ENCODE data around the gene C16orf89. TPM values are rescaled to one million over a fixed set of nuclear protein-coding genes. Genes with fewer than 3 reads are reported as not detected.

The C16orf89 gene
- total RNA-seq, 1 donor from 2014 or later: 201 TPM

DNA sequence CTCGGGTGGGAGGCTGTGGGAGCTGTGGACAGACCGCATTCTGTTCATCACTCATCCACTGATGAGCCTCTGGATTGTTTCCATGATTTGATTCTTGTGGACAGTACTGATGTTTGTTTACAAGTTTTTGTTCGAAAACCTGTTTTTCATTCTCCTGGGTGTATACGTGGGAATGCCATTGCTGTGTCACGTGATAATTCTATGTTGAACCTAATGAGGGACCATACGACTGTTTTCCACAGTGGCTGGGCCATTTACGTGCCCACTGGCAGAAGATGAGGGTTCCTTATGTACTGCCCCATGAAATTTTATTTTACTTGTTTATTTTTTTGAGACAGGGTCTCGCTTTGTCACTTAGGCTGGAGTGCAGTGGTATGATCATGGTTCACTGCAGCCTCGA lies 3.3 kb upstream of the C16orf89 start:
- no peaks in the 10 kb centered on the region for H3K27me3 ChIP-seq
- H3K9me3 ChIP-seq: no peaks in the 10 kb centered on the region
- H3K36me3 ChIP-seq: peaks cover 2% of the 10 kb centered on the region
- H3K27ac ChIP-seq: no peak overlapping the region
- DNase-seq: no peak
- no peak overlapping the region for H3K4me3 ChIP-seq
- no peak for ATAC-seq
- TF ChIP-seq, protein P1, sequence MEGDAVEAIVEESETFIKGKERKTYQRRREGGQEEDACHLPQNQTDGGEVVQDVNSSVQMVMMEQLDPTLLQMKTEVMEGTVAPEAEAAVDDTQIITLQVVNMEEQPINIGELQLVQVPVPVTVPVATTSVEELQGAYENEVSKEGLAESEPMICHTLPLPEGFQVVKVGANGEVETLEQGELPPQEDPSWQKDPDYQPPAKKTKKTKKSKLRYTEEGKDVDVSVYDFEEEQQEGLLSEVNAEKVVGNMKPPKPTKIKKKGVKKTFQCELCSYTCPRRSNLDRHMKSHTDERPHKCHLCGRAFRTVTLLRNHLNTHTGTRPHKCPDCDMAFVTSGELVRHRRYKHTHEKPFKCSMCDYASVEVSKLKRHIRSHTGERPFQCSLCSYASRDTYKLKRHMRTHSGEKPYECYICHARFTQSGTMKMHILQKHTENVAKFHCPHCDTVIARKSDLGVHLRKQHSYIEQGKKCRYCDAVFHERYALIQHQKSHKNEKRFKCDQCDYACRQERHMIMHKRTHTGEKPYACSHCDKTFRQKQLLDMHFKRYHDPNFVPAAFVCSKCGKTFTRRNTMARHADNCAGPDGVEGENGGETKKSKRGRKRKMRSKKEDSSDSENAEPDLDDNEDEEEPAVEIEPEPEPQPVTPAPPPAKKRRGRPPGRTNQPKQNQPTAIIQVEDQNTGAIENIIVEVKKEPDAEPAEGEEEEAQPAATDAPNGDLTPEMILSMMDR (IDR thresholded peaks at IDR 0.05): no peak
- H3K4me1 ChIP-seq: peaks cover 14% of the 10 kb centered on the region
- intact Hi-C loops (cut with DNase I): no loop called here

DNA sequence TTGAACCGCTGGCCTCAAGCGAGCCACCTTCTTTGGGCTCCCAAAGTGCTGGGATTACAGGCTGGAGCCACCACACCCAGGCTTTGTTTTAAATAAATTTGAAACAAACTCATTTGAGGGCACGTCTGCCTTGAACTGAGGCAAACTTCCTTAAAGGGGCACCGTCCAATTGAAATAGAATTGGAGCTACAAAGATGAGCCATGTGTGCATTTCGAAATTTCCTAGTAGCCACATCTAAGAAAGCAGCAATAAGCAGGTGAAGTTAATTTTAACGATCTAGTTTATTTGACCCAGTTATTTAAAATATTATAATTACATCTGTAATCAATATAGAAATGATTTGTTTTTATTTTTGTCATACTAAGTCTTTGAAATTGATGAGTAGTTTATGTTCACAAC lies 755 bp upstream of the C16orf89 start:
- Histone ChIP-seq H3K36me3 (peaks cover 9% of the 10 kb centered on the region), H3K4me1 (peaks cover 7% of the 10 kb centered on the region), H3K4me3 (no peak overlapping the region), H3K27me3 (no peaks in the 10 kb centered on the region), H3K9me3 (no peaks in the 10 kb centered on the region), H3K27ac (no peak overlapping the region)
- no peak for ATAC-seq
- DNase-seq: no peak
- TF ChIP-seq, protein P1 (IDR thresholded peaks at IDR 0.05): no peak
- intact Hi-C loops (cut with DNase I): no loop called here

DNA sequence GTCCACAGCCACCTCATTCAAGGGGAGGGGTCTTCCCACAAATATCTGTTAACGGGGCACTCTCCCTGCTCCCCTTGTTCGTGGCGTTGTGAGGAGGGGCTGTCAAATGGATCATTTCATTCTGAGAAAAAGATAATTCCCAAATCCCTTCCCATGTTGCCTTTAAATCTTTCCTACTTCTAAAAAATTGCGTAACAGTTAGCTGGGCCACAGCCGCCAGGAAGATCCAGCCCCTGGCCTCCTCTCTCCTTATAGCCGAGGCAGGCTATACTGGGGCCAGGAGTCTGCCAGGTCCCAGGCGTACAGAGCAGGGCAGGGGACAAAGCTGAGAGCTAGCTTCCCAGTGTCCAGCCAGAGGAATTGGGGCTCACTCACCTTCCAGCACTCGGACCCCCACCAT lies 430 bp downstream of the C16orf89 start:
- peak overlapping the region; percentile 83 for H3K27ac ChIP-seq
- H3K36me3 ChIP-seq: peaks cover 9% of the 10 kb centered on the region
- no peaks in the 10 kb centered on the region for H3K9me3 ChIP-seq
- DNase-seq: peak; percentile 69
- H3K27me3 ChIP-seq: no peaks in the 10 kb centered on the region
- intact Hi-C loops (cut with DNase I): no loop called here
- H3K4me3 ChIP-seq: peak overlapping the region; percentile 46
- ATAC-seq: peak; percentile 55
- TF ChIP-seq, protein P1 (IDR thresholded peaks at IDR 0.05): no peak
- H3K4me1 ChIP-seq: no peaks in the 10 kb centered on the region

DNA sequence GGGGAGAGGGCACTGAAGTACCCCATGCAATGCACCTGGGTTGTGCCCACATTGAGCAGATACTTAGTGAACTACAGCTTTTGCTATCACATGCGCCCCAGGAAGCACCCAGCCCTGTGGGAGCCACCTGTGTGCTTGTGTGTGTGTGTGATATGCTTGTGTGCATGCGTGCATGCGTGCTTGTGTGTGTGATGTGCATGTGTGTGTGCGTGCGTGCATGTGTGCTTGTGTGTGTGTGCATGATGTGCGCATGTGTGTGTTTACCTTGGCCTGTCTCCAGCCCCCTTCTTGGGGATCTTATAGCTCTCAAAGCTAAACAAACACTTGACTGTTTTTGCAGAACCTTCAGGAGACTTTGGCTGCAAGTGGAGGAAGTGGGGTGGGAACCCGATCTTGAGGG lies 841 bp downstream of the C16orf89 start:
- peak overlapping the region; percentile 83 for H3K27ac ChIP-seq
- TF ChIP-seq, protein P1 (IDR thresholded peaks at IDR 0.05): no peak
- no peaks in the 10 kb centered on the region for H3K9me3 ChIP-seq
- H3K36me3 ChIP-seq: peaks cover 9% of the 10 kb centered on the region
- H3K27me3 ChIP-seq: no peaks in the 10 kb centered on the region
- intact Hi-C loops (cut with DNase I): no loop called here
- H3K4me3 ChIP-seq: peak overlapping the region; percentile 46
- no peaks in the 10 kb centered on the region for H3K4me1 ChIP-seq
- DNase-seq (peak; percentile 85), ATAC-seq (peak; percentile 66)

DNA sequence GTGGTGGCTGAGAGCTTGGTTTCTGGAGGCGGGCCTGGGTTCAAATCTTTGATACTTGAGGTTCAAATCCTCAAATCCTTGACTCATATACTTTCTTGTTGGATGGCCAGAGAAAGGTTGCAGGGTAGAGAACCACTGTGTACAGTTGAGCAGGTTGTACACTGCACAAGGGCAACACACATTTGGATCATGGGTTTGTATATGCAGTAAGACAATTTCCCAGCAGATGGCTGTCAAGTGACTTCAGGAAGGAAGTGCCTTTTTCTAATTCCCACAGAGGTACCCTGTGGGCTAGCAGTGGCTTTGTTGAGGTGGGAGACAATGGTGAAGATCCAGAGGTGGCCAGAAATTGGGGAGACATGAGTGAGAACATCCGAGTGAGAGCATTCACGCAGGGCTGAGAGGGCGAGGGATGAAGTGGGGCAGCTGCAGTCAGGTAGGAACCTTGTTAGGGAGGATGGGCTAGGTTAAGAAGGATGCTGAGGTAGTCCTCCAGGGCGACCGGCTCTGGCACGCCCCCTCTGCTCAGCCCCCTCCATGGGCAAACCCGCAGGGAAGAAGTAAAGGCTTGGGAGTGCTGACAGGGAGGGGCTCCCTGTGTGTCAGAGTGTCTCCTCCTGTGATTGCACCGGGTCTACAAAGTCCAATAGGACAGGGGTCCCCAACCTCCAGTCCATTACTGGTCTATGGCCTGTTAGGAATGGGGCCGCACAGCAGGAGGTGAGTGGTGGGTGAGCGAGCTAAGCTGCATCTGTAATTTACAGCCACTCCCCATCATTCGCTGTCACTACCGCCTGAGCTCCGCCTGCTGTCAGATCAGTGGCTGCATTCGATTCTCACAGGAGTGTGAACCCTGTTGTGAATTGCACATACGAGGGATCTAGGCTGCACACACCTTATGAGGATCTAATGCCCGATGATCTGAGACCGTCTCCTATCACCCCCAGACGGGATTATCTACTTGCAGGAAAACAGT lies 2.7 kb downstream of the C16orf89 start:
- TF ChIP-seq, protein P1 (IDR thresholded peaks at IDR 0.05): no peak
- DNase-seq (peak; percentile 57), ATAC-seq (no peak)
- no peaks in the 10 kb centered on the region for H3K4me1 ChIP-seq
- intact Hi-C loops (cut with DNase I): no loop called here
- no peak overlapping the region for H3K4me3 ChIP-seq
- no peak overlapping the region for H3K27ac ChIP-seq
- H3K36me3 ChIP-seq: peaks cover 9% of the 10 kb centered on the region
- H3K27me3 ChIP-seq: no peaks in the 10 kb centered on the region
- no peaks in the 10 kb centered on the region for H3K9me3 ChIP-seq

All from upper lobe of right lung (tissue), 1 donor.